Measurements from ENCODE around the gene PARG.
"Not testable (repeated sequence)": the region's sequence is repeated elsewhere in the genome, so short reads cannot be mapped to it uniquely, and the experiment has no call there.

Gene PARG

DNA sequence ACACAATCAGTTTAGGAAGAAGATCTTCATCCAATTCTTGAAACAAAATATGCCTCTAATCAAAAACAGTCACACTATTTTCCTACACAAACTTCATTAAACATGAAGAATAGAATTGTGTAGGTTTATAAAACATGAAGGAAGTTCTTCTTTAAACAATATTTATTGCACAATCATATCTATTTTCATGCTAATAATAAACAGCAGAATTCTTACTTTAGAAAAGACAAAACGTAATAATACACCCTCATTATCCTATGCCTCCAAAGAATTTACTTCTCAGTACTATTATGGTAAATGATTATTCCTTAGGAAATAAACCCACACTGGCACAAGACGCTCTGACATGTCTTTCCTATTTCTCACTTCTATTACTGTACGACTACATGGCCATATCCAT is 41.4 kb downstream of the PARG start:
- DNase-seq: not testable (repeated sequence)

DNA sequence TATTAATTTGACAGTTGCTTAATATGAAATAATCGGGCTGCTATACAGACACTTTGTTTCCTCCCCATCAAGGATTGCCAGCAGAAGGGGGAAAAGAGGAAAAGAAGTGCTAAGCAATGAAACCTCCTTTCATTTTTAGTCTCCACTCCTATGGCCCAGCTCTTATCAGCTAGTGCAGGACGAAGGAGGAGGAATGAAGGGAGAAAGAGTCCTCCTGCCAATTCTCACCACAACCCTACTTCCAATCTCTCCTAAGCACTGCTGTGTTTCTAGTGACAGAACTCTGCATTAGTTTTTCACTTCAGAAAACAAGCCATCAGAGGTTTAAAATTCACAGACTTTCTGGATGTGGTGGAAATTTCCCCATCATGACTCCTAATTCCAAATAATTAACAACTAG is 41.8 kb downstream of the PARG start:
- not testable (repeated sequence) for DNase-seq

GRCh38 chr10:49890025-49890424 is 51.8 kb downstream of the PARG start:
- DNase-seq: not testable (repeated sequence)

- DNase-seq: not testable (repeated sequence)
Observed at GRCh38 chr10:49884739-49885331, 57.0 kb downstream of the PARG start.

GRCh38 chr10:49883852-49884251 is 58.0 kb downstream of the PARG start:
- DNase-seq: not testable (repeated sequence)

- not testable (repeated sequence) for DNase-seq
Observed at GRCh38 chr10:49882327-49882726, 59.5 kb downstream of the PARG start.

- not testable (repeated sequence) for DNase-seq
Observed at GRCh38 chr10:49872740-49873139, 69.1 kb downstream of the PARG start.

GRCh38 chr10:49871462-49871861 is 70.4 kb downstream of the PARG start:
- DNase-seq: not testable (repeated sequence)

DNA sequence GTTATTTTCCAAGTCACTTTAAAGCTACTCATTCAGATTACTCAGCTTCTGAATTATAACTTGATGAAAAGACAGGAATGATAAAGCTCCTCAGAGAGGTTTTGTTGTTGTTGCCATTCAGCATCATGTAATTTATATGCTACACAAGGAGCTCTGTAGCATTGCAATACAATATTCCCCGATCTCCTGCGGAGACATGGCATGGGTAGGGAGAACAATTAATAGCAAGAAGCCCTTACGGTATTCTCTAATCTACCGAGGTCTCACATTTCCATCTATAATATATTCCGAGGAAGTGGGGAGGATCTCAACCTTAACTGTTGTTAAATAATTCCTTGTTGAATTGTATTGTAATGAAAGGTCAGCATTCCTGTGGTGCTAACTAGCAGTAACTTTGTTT is 81.9 kb downstream of the PARG start:
- not testable (repeated sequence) for DNase-seq

DNA sequence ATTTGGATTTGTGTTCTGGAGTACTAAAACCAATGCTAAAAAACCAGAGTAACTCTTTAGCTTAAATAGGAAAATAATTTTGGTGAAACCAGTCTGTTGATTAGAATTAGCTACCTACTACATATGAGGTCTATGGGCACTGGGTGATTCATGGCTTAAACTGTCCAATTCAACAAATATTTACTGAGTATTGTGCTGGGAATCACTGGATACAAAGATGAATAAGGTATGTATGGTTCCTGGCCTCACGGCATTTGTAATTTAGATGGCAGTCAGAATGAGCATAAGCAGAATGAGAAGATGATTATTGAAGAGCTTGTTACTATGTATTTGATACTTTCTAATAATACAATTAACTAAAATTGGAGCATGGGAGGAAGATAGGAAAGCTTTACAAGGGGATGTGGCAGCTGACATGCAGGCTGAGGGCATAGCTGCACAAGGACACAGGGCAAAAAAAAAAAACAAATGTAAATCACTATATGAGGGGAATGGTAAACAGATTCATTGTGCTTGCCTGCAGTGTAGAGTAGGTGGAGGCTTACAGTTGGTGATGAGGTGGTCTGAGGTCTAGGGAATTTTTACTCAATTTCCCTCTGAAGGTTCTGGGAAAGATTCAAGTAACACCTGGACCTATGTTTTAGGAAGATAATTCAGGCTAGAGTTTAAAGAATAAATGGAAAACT is 83.0 kb downstream of the PARG start:
- DNase-seq: not testable (repeated sequence)

GRCh38 chr10:49849520-49849919 is 92.3 kb downstream of the PARG start:
- DNase-seq: not testable (repeated sequence)

GRCh38 chr10:49844775-49845595 is 96.8 kb downstream of the PARG start:
- DNase-seq: no peak

DNA sequence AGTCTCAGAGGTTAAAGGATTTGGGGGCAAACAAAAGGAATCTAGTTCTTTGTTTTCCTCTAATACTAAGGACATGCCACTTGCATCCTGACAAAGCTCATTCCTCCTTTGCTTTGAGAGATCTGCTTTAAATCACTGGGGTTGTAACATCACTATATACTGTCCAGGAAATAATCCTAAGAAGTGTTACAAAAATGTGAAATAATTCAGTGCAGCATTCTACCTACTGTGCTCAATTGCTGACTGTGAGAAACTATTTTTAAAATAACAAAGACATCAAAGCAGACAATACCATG is 99.5 kb downstream of the PARG start:
- DNase-seq: not testable (repeated sequence)

DNA sequence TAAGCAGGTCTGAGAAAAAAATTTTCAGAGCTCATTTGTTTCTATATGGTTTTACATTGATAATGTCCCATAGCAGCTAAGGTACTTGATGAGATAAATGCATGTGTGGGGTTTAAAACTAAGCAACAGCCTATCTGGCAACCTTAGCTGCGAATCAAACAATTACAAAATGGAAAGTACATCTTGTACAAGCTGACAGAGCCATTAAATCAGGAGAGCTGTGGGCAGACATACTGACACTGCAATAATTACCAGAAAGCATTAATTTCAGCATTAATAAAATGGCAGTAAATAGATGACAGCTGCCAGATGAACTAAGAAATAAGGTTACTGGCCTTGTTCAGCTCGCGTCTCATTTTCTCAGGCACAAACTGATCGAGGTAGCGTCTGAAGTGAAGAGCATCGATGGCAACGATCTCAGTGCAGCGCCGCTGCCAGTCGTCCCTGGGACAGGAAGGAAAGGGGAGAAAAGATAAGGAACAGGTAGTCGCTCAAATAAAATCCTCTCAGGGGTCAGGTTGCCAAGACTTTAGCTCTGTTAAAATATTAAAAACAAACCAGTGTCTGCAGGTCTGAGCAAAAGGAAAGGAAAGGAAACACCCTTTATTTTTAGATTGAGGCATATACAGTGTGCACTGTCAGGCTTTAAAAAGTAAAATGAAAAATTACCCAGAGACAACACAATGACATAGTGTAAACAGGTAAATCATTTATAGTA is 100.1 kb downstream of the PARG start:
- no peak for DNase-seq

GRCh38 chr10:49837685-49838084 is 104.1 kb downstream of the PARG start:
- DNase-seq: no peak

- DNase-seq: no peak
Observed at GRCh38 chr10:49837051-49837478, 104.8 kb downstream of the PARG start.

DNA sequence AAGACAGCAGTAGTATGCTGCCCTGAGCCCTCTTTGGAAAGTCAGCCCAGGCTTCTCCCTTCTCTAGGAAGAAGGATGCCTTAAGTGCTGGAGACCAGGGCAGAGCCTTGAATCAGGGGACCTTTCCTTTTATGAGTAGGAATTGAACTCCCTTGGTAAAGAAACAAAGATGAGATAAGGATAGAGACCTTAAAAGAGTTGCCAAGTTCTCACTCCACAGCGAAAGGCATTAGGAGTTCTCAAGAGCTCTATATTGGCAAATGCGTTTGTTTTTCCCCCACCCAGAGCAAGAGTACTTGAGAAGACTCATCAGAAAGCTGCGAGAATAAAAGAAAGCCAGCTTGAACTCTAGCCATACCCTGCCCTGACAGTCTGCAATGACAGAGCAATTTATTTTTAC is 106.9 kb downstream of the PARG start:
- no peak for DNase-seq

DNA sequence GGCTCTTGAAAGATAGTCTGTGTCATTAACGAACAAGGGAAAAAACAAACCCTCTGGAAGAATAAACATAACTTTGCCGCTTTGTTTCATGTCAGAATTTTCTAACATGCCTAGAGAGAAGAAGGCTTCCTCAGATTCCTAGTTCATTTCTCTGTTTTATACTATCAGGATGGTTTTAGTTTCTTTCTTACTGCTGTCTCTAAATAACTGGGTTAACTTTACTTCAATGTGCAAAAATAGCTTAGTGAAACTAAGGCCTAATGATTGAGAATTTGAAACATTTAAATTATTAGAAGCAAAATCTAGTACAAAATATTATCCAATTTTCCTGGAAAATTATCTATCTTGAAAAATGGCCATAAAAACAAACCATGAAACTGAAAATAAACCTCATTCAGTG is 107.6 kb downstream of the PARG start:
- no peak for DNase-seq

GRCh38 chr10:49833168-49833567 is 108.7 kb downstream of the PARG start:
- DNase-seq: no peak

DNA sequence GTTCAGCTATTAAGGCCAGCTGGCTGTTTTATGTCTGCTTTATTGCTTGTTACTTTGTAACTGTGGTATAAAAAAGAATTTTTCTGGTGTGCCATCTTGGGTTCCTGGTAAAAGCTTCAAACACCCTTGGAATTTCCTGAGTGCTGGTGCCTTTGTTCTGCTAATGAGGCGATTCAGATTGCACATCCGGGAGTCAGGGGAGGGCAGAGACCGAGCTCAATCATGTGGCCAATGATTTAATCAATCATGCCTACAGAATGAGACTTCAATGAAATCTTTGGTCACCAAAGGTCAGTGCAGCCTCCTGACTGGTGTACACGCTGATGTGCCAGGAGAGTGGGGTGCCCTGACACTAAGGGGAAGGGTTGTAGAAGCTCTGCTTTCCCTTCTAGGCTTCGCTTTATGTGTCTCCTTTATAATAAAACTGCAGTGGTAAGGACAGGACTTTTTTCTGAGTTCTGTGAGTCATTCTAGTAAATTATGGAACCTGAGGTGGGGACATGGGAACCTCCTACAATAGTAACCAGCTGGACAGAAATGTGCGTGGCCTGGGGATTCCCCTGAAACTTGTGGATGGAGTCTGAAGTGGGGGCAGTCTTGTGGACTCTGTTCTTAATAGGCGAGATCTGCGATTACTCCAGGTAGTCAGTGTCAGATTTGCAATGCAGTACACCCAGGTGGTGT is 110.3 kb downstream of the PARG start:
- DNase-seq: no peak

GRCh38 chr10:49830846-49831245 is 111.0 kb downstream of the PARG start:
- DNase-seq: no peak

- no peak for DNase-seq
Observed at GRCh38 chr10:49830016-49830415, 111.8 kb downstream of the PARG start.

DNA sequence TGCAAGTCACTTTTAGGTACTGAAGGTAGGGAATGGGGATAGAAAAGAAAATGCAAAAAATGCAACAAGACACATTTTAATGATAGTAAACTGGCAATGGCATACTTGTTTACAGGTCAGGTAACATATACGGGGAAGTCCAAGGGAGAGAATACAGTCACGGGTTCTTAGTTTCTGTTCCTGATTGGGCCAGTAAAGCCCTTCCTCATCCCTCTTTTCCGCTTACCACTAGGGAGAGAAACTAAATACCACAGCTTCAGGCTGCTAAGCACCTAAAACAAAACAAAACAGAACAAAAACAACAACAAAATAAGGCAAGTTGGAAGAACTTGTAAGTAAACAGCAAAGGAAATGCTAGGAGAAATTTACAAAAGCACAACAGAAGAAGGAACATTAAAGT is 114.5 kb downstream of the PARG start:
- DNase-seq: no peak

All from NCI-H2107 (cell line).